Measurements from ENCODE around the gene ENGASE.

The ENGASE gene

DNA sequence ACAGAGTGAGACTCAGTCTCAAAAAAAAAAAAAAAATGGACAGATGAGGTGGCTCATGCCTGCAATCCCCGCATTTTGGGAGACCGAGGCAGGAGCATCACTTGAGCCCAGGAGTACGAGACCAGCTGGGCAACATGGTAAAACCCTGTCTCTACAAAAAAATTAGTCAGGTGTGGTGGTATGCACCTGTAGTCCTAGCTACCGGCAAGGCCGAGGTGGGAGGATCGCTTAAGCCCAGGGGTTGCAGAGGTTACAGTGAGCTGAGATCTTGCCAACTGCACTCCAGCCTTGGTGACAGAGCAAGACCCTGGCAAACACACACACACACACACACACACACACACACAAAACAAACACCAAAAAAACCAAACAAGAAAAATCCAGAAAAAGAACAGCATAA, 7.7 kb upstream of the ENGASE start:
- TF ChIP-seq EZH2phosphoT487 (conservative IDR thresholded peaks at IDR 0.05; ENCODE audit: low read length): no peak
- TF ChIP-seq, protein P1, sequence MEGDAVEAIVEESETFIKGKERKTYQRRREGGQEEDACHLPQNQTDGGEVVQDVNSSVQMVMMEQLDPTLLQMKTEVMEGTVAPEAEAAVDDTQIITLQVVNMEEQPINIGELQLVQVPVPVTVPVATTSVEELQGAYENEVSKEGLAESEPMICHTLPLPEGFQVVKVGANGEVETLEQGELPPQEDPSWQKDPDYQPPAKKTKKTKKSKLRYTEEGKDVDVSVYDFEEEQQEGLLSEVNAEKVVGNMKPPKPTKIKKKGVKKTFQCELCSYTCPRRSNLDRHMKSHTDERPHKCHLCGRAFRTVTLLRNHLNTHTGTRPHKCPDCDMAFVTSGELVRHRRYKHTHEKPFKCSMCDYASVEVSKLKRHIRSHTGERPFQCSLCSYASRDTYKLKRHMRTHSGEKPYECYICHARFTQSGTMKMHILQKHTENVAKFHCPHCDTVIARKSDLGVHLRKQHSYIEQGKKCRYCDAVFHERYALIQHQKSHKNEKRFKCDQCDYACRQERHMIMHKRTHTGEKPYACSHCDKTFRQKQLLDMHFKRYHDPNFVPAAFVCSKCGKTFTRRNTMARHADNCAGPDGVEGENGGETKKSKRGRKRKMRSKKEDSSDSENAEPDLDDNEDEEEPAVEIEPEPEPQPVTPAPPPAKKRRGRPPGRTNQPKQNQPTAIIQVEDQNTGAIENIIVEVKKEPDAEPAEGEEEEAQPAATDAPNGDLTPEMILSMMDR (IDR thresholded peaks at IDR 0.05; ENCODE audit: insufficient read depth, low read length, poor library complexity, severe bottlenecking): no peak
- Histone ChIP-seq H3K9me2 (replicated peaks; ENCODE audit: insufficient read depth, low read length) (no peaks in the 10 kb centered on the region), H3K9ac (ENCODE audit: low read length) (no peak overlapping the region), H4K20me1 (ENCODE audit: low read depth, low read length) (no peaks in the 10 kb centered on the region), H3K36me3 (ENCODE audit: low read length) (no peaks in the 10 kb centered on the region), H3K4me2 (ENCODE audit: low read depth, low read length, poor library complexity, severe bottlenecking) (no peak overlapping the region), H3K27me3 (ENCODE audit: low read length) (no peaks in the 10 kb centered on the region), H3K79me2 (ENCODE audit: insufficient read depth, low read length) (no peaks in the 10 kb centered on the region), H3K9me3 (ENCODE audit: insufficient read depth, low read length) (no peaks in the 10 kb centered on the region), H3K27ac (ENCODE audit: low read depth, low read length) (no peak overlapping the region), H2AFZ (ENCODE audit: low read depth, low read length, severe bottlenecking) (no peak overlapping the region), H3K4me3 (ENCODE audit: insufficient read depth, low read length, poor library complexity, severe bottlenecking) (no peak overlapping the region), H3F3A (ENCODE audit: insufficient read depth) (no peaks in the 10 kb centered on the region)

DNA sequence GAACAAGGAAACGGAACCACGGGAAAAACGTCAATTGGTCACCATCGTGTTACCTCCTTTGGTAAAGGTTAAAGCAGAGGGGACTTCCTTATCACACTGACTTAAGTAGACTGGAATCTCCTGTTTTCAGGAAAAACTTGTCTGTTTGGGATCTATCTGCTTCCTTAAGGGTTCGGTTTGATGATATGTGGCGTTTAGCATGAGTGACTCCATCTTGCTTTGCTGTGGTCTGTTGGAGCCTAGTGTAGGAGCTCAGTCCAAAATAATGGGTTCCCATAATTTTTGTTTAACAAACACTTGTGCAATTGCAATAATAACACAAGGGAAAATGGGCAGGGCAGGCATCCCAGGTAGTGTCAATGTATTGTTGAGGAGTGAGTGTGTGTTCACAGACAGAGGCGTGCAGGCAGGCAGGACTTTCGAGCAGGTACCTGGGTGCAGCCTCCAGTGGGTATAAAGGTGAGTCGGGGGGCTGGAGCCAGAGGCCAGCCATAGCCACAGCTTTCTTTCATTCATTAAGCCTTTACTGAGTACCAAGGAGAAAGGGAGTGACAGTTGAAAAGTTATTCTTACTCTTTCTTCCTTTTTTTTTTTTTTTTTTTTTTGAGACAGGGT, 4.3 kb upstream of the ENGASE start:
- Histone ChIP-seq H3K9me2 (replicated peaks; ENCODE audit: insufficient read depth, low read length) (no peaks in the 10 kb centered on the region), H3K36me3 (ENCODE audit: low read length) (no peaks in the 10 kb centered on the region), H3F3A (ENCODE audit: insufficient read depth) (no peaks in the 10 kb centered on the region), H3K4me2 (ENCODE audit: low read depth, low read length, poor library complexity, severe bottlenecking) (no peak overlapping the region), H3K9me3 (ENCODE audit: insufficient read depth, low read length) (no peaks in the 10 kb centered on the region), H4K20me1 (ENCODE audit: low read depth, low read length) (no peaks in the 10 kb centered on the region), H3K79me2 (ENCODE audit: insufficient read depth, low read length) (no peaks in the 10 kb centered on the region), H3K27ac (ENCODE audit: low read depth, low read length) (no peak overlapping the region), H3K27me3 (ENCODE audit: low read length) (no peaks in the 10 kb centered on the region), H2AFZ (ENCODE audit: low read depth, low read length, severe bottlenecking) (no peak overlapping the region), H3K9ac (ENCODE audit: low read length) (no peak overlapping the region), H3K4me3 (ENCODE audit: insufficient read depth, low read length, poor library complexity, severe bottlenecking) (no peak overlapping the region)
- TF ChIP-seq EZH2phosphoT487 (conservative IDR thresholded peaks at IDR 0.05; ENCODE audit: low read length): no peak
- TF ChIP-seq, protein P1 (IDR thresholded peaks at IDR 0.05; ENCODE audit: insufficient read depth, low read length, poor library complexity, severe bottlenecking): no peak

DNA sequence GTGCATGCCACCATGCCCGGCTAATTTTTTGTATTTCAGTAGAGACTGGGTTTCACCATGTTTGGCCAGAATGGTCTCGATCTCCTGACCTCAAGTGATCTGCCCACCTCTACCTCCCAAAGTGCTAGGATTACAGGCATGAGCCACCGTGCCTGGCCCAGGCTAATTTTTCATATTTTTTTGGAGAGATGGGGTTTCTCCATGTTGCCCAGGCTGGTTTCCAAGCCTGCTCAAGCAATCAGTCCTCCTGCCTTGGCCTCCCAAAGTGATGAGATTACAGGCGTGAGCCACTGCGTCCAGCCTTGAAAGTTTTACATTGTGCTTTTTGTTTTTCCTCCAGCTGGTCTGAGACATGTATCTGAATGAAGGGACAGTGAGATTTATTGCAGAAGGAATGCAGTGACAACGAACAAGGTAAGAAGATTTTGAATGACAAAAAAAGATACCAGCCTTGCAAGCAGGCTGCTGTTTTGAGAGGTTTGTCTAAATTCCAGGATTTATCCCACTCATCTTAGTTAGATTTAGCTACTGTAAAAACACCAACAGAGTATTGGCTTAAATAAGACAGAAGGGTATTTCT, 3.4 kb upstream of the ENGASE start:
- no peaks in the 10 kb centered on the region for H3K36me3 ChIP-seq (ENCODE audit: low read length)
- H3K4me3 ChIP-seq (ENCODE audit: insufficient read depth, low read length, poor library complexity, severe bottlenecking): no peak overlapping the region
- H3K27me3 ChIP-seq (ENCODE audit: low read length): no peaks in the 10 kb centered on the region
- H3K9me3 ChIP-seq (ENCODE audit: insufficient read depth, low read length): no peaks in the 10 kb centered on the region
- no peaks in the 10 kb centered on the region for H3F3A ChIP-seq (ENCODE audit: insufficient read depth)
- no peaks in the 10 kb centered on the region for H3K79me2 ChIP-seq (ENCODE audit: insufficient read depth, low read length)
- no peaks in the 10 kb centered on the region for H3K9me2 ChIP-seq (replicated peaks; ENCODE audit: insufficient read depth, low read length)
- H3K4me2 ChIP-seq (ENCODE audit: low read depth, low read length, poor library complexity, severe bottlenecking): no peak overlapping the region
- no peak overlapping the region for H2AFZ ChIP-seq (ENCODE audit: low read depth, low read length, severe bottlenecking)
- no peak overlapping the region for H3K27ac ChIP-seq (ENCODE audit: low read depth, low read length)
- no peak for TF ChIP-seq EZH2phosphoT487 (conservative IDR thresholded peaks at IDR 0.05; ENCODE audit: low read length)
- TF ChIP-seq, protein P1 (IDR thresholded peaks at IDR 0.05; ENCODE audit: insufficient read depth, low read length, poor library complexity, severe bottlenecking): no peak
- no peaks in the 10 kb centered on the region for H4K20me1 ChIP-seq (ENCODE audit: low read depth, low read length)
- no peak overlapping the region for H3K9ac ChIP-seq (ENCODE audit: low read length)

Data from SU-DHL-6 (cell line).